ENCODE results near the gene SMARCE1. TPM values are rescaled to one million over a fixed set of nuclear protein-coding genes. Genes with fewer than 3 reads are reported as not detected.

The SMARCE1 gene
- total and polyA plus RNA-seq, 8 donors = 83.9 to 262 (median 227) TPM

GRCh38 chr17:40602445-40603443 is 44.9 kb downstream of the SMARCE1 start:
- Histone ChIP-seq H3K4me1 (peaks cover 5 to 11% of the 10 kb centered on the region in 2 donors), H3K4me3 (no peak overlapping the region), H3K9me3 (no peaks in the 10 kb centered on the region), H3K27me3 (no peaks in the 10 kb centered on the region), H3K27ac (no peak overlapping the region), H3K36me3 (no peaks in the 10 kb centered on the region)
- ATAC-seq (no peak), DNase-seq (no peak)
- intact Hi-C loops (cut with DNase I) = no loop called here
- no peak for TF ChIP-seq CTCF (IDR thresholded peaks at IDR 0.05)

- Histone ChIP-seq H3K27ac (no peak overlapping the region), H3K4me3 (no peak overlapping the region), H3K27me3 (no peaks in the 10 kb centered on the region), H3K36me3 (no peaks in the 10 kb centered on the region), H3K4me1 (no peaks in the 10 kb centered on the region), H3K9me3 (no peaks in the 10 kb centered on the region)
- intact Hi-C loops (cut with DNase I) = no loop called here
- TF ChIP-seq CTCF (IDR thresholded peaks at IDR 0.05) = no peak
- ATAC-seq (no peak), DNase-seq (no peak)
Measured at GRCh38 chr17:40600486-40601046, 47.1 kb downstream of the SMARCE1 start.

- Histone ChIP-seq H3K27me3 (no peaks in the 10 kb centered on the region), H3K27ac (peak overlapping the region in 1 of 2 donors; percentile 35), H3K36me3 (no peaks in the 10 kb centered on the region), H3K4me3 (no peak overlapping the region), H3K9me3 (no peaks in the 10 kb centered on the region), H3K4me1 (no peaks in the 10 kb centered on the region)
- TF ChIP-seq CTCF (IDR thresholded peaks at IDR 0.05) = no peak
- DNase-seq = no peak
- no peak for ATAC-seq
- intact Hi-C loops (cut with DNase I) = no loop called here
Measured at GRCh38 chr17:40599468-40599763, 48.2 kb downstream of the SMARCE1 start.

- H3K27me3 ChIP-seq = no peaks in the 10 kb centered on the region
- DNase-seq = no peak
- no peaks in the 10 kb centered on the region for H3K4me1 ChIP-seq
- TF ChIP-seq CTCF (IDR thresholded peaks at IDR 0.05) = no peak
- no peaks in the 10 kb centered on the region for H3K9me3 ChIP-seq
- ATAC-seq = no peak
- H3K36me3 ChIP-seq = no peaks in the 10 kb centered on the region
- intact Hi-C loops (cut with DNase I) = no loop called here
- H3K27ac ChIP-seq = peak overlapping the region in 1 of 2 donors; percentile 35
- H3K4me3 ChIP-seq = no peak overlapping the region
Measured at GRCh38 chr17:40598619-40599467, 48.8 kb downstream of the SMARCE1 start.

GRCh38 chr17:40598301-40598618 is 49.4 kb downstream of the SMARCE1 start:
- Histone ChIP-seq H3K4me3 (no peak overlapping the region), H3K4me1 (no peaks in the 10 kb centered on the region), H3K27me3 (no peaks in the 10 kb centered on the region), H3K27ac (peak overlapping the region in 1 of 2 donors; percentile 35), H3K9me3 (no peaks in the 10 kb centered on the region), H3K36me3 (no peaks in the 10 kb centered on the region)
- ATAC-seq (no peak), DNase-seq (no peak)
- intact Hi-C loops (cut with DNase I) = no loop called here
- no peak for TF ChIP-seq CTCF (IDR thresholded peaks at IDR 0.05)
